Renal cortex interstitium (tissue), 11 donors: ENCODE measurements around the gene GPR26. TPM values are rescaled to one million over a fixed set of nuclear protein-coding genes. Genes with fewer than 3 reads are reported as not detected.

Experiments
- DNase-seq, 11 donors: peaks; one replicate each; pipeline ENCODE4 v3.0.0-alpha.2; 2013; ENCODE audit warnings: low read depth in 9 of 11, low spot score in 4 of 11; ENCODE audit errors: extremely low read depth in 1 of 11
- polyA plus RNA-seq, 3 donors: library from polyadenylated mRNA; unstranded; fragments of 120-200 nt; gene quantifications; one replicate each; pipeline ENCODE4 v1.2.1, GENCODE V29; 2013; ENCODE audit not compliant: insufficient read length in 3 of 3

The GPR26 gene
- polyA plus RNA-seq, 3 donors = 0.01 to 0.03 TPM; not detected in 1

DNA sequence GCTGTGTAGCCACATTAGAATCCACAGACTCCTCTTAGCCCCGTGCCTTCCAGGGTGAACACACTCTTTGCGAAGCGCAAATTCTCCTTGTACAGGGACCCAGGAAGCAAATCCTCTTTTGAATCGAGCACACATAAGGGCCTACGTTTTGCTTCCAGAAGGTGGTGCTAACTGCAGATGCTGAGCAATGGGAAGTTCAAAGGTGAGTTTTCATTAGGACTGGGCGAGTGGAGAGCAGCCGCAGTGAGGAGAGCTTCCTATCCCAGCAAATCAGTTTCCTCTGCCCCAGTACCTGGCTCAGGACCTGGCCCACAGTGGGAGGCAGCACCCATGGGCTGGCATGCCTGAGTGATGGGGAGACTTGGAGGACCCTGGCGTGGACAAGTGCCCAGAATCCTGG lies 23.5 kb upstream of the GPR26 start:
- no peak for DNase-seq

GRCh38 chr10:123643315-123643714 lies 22.8 kb upstream of the GPR26 start:
- no peak for DNase-seq

DNA sequence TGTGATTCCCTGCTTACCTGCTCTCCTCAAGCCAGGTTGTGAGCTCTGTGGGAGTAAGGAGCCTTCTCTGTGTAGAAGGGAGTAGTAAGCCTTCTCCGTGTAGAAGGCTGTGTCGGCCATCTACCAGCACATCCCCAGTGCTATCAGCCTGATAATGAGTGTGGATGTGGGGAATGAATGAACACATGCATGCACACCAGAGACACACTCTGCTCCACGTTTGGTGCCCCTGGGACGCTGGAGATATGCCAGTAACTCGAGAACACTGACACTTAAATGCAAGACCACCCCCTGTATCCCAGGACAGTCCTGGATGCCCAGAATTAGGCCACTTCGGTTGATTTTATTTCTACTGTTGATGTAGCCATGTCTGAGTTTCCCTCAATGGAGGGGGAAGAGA lies 21.1 kb upstream of the GPR26 start:
- DNase-seq = no peak

- DNase-seq = no peak
Observed at GRCh38 chr10:123645615-123646014, 20.5 kb upstream of the GPR26 start.

DNA sequence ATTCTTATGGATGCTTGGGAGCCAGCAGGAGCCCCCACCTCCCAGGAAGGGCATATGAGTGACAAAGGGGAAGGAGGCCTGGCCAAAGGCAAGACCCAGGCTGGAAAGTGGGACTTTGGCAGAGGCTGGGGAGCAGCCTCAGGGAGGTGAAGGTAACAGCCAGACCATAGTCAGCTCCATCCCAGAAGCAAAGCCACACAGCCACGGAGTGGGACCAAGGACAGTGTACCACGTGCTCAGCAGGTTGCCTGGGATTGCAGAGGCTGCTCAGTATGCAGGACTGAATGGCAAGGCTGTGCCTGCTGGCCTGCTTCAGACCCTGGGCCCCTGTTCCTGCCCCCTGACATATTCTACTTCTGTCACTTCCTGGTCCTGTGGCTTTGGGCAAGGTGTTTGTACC lies 17.6 kb upstream of the GPR26 start:
- DNase-seq = no peak

DNA sequence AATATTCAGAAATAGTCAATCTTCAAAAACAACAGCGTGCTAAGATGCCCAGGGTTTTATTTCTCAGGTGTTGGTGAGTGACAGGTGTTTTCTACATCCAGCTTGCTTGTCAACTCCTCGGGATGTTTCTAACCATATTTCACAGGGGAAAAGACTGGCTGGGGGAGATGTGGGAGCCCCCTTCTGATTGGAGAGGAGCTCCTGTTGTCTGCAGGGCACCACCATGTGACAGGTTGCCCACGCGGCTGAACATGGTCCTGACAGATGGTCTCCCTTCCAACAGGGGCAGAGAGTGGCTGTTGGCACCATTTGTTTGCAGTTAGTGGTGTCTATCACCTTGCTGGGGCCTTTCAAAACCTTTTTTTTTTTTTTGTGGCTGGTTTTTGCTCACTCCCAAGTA lies 16.5 kb upstream of the GPR26 start:
- DNase-seq = no peak

DNA sequence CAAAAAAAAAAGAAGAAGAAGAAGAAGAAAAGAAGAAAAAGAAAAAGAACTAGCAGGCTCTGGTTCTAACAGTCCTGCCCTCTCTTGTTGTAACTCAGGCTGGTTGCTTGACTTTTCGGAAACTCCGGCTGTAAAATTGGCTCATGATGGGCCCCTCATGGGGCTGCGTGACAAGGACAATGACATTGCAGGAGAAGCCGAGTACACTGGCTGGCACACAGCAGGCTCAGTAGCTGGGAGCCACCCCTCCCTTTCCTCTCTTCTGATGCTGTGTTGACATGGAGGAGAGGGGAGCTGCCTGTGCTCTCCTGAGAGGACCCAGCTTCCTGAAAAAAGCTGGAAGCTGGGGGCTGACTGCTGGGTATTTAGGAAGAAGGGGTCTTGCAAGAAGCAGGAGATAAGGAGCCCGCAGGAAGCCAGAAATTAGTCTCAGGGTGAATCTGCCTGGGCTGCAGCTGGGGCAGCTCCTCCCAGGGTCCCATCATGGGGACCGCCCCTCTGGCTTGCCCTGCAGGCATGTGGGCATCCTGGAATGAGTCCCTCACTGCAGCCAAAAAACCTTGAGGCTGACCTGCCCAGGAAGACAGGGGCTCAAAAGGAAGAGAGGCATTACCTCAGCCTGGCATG lies 14.6 kb upstream of the GPR26 start:
- no peak for DNase-seq

DNA sequence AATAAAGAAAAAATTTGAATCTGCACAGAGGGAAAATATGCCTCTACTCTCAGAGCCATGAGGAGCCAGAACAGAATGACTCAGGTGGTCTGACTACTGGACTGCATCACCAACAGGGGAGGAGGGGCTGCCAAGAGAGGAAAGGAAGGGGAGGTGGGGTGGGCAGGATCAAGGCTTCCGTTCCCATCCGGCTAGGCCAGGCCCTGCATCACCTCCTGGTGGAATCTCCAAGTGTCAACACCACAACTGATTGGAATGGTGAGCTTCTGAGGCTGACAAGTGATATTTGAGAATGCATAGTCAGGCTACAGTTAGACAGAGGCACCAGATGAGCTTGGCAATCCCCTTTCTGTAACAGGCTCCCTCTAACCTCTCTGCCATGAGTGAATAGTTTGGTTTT lies 10.4 kb upstream of the GPR26 start:
- no peak for DNase-seq

- DNase-seq = no peak
Observed at GRCh38 chr10:123663522-123663921, 2.6 kb upstream of the GPR26 start.

DNA sequence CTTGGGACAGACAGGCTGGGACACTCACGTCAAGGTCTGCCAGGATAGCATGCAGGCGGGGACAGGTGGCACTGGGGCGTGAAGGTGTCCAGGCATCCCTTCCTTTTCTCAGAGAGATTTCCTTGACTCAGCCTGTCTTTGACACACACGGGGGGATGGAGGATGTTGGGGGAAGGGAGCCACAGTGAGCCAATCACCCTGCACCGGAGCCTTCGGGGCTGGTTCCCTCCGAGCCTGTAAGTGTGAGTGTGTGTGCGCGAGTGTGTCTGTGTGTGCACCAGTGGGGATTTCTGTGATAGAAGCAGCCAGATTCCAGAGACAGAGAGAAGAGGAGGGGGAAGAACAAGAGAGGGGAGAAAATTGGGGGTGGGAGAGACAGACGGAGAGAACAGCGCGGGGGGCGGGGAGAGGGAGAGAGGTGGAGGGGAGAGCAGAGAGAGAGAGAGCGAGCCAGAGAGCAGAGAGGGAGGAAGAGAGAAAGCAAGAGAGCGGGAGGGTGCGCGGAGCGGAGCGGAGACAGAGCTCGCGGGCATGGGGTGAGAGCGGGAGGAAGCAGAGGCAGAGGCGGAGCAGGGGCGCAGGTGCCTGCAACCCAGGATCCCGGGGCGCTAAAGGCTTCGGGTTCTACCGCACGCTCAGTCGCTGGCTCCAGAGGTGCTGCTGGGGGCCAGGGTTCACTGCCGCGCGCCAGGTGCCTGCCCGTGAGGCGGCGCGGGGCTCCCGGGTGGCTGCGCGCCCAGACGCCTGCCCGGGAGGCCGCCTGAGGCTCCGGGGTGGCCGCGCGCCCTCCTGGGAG lies 466 bp upstream of the GPR26 start:
- no peak for DNase-seq

DNA sequence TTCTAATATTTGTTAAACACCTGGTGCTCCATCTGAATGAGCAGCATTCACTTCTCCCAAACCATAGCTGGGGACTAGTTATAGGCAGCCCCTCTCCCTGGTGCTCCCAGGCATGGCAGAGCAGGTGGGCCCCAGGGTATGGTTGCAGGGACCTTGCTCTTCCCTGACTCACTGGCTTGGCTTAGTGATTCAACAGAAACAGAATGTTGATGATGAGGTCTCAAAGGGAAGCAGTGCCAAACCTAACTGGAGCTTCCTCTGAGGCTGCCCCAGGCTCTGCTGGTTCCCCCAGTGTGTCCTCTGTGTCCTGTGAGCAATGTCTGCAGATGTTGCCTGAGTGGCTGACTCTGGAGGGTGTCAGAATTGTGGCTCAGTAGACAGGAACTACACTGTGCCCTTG lies 3.7 kb downstream of the GPR26 start:
- DNase-seq = no peak

GRCh38 chr10:123673198-123673597 lies 7.0 kb downstream of the GPR26 start:
- DNase-seq = no peak

DNA sequence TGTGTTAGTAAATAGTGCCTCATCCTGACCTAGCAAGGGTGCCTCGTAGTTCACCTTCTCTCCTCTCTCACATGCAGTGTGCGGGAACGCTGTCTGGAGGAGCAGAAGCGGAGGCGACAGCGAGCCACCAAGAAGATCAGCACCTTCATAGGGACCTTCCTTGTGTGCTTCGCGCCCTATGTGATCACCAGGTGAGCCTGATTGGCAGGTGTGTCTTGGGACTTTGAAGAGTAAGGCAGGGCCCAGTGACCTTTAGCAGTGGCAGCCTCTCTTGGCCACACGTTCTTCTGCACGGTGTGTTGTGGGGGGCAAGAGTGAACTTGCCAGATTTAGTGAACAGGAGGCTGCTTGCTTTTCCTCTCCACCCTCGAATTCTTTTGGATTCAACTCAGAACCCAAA lies 8.6 kb downstream of the GPR26 start:
- DNase-seq = no peak

DNA sequence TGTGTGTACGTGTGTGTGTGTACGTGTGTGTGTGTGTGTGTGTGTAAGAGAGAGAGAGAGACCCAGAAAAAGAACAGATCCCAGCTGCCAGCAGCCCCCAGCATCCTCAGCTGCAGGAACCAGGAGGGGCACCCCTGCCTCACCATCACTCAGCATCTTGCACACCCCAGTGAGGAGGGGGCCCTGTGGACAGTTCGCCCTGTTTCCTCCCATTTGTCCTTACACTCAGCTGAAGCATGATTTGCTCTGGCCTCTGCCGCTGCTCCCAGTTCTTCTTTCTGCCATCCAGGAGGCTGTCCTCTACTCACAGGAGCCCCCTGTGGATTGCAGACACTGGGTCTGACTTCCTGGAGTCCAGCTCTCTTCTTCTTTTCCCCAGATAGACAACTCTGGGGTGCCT lies 9.7 kb downstream of the GPR26 start:
- DNase-seq = no peak

- DNase-seq = no peak
Observed at GRCh38 chr10:123677556-123677955, 11.4 kb downstream of the GPR26 start.

GRCh38 chr10:123678376-123678775 lies 12.2 kb downstream of the GPR26 start:
- DNase-seq = no peak

GRCh38 chr10:123681285-123681684 lies 15.1 kb downstream of the GPR26 start:
- no peak for DNase-seq

- no peak for DNase-seq
Observed at GRCh38 chr10:123682477-123682876, 16.3 kb downstream of the GPR26 start.

DNA sequence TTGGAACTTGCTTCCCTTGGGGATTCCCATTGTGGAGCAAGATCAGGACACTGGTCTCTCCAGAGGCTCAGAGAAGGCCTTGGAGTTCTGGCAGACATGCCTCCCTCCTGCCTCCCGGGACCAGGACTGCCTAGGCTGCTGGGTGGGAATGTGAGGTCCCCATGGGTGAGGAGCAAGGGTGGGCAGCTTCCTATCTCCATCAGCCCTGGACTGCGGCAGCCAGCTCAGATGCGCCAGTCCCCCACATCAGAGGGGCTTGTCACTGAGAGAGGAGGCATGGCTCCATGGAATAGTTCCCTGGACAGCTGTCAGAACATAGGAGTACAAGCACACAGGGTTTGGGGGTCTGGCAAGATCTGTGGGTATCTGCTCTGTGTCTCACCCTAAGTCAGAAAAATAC lies 17.3 kb downstream of the GPR26 start:
- DNase-seq = no peak

DNA sequence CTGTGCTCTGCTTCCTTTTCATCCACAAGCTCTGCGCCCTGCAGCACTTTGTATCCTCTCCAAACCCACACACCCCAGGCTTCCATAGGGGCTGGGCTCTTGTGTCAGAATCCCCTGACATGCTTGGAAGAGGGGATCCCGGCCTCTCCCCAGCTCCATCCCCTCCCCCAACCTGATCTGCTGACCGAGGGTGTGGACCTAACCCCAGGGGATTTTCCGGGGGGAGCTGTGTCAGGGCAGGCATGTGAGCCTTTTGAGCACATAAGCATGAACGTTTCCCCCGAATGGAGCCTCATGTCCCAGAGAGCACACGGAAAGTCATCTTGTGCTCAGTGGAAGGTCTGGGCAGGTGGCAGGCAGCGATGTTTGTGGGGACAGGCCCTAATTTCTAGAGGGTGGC lies 17.7 kb downstream of the GPR26 start:
- no peak for DNase-seq

- no peak for DNase-seq
Observed at GRCh38 chr10:123685260-123685659, 19.1 kb downstream of the GPR26 start.
